GM18861 (cell line): ENCODE results near the gene MACROD2.

Experiments used
- ATAC-seq: cut with Tn5 transposase; IDR thresholded peaks from one replicate; pipeline ENCODE4 v1.9.1; 2021; ENCODE audit not compliant: unreplicated experiment

MACROD2 gene

DNA sequence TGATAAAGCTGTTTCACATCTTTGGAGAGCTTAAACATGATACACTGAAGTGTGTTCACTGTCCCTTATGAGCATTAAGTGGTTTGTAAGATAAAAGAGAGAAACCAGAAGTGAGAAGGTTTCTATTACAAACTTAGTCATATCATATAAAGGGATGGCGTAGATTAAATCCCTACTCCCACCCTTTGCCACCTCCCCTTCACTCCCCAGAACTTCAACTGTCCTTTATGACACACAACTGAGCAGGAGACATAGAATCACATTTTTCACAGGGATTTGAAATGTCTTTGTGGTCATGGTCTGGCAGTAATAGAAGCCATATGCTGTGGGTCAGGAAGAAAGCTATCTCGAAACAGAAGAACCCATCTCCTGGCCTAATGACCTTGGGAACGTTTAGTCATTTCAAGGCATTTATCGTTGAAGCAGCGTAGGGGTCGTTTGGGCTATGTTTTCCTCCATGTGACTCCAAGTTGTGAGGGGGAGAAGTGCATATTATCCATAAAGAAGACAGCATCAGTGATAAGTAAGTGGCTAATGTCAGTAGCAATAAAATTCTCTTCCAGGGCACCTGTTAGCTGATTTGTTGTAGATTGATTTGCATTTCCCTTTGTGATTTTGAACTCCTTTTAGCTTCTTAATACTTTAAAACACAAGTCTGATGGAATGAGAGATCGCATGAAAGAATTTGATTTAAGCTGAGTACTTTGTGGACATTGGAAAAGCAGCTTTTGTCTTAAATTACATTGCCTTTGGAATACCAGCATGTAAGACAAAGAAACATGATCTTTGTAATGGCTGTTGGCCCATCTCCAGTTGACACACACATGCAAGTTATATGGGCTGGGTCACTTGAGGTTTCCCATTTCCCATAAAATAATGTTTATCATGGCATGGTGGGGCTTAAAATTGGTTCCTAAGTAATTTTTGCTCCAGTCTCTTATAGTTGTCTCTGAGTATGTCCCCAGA, 843.6 kb downstream of the MACROD2 start:
- peak; percentile 72 for ATAC-seq

GRCh38 chr20:14845199-14846160, 850.2 kb downstream of the MACROD2 start:
- ATAC-seq = no peak

GRCh38 chr20:14848806-14849205, 853.5 kb downstream of the MACROD2 start:
- ATAC-seq = no peak

DNA sequence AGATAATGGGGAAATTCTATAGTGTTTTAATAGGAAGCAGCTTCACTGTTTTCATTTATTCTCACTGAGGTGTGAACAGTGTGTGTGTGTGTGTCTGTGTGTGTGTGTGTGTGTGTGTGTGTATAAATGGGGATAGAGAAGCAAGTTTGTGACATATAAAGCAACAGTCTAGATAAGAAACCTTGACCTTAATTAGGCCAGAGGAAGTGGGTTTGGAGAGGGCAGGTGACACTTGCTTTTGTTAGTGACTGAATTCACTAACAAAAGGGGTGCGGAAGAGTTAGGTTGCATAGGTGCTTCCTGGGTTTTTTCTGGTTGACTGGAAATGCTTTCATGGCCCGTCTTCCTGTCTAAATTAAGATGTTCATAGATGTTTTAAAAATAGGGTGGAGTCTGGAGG, 857.8 kb downstream of the MACROD2 start:
- ATAC-seq = no peak

- no peak for ATAC-seq
These were observed 859.9 kb downstream of the MACROD2 start for GRCh38 chr20:14855171-14855570.

DNA sequence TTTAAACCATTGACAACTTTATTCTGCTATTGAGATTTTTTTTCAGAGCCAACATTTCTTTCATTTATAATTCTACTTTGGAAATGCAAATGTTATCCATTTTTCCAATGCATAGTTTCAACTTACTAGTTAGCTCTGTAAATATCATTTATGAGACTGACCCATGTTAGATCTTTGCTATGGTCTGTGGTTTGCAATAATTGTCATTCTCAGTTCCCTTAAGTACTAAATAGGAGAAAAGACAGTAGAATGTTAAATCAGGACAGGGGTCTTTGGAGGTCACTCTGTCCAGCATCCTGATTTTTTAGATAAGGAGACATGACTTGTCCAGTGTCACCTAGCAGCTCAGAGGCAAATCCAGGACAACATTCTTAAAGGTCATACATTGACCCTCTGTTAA, 864.3 kb downstream of the MACROD2 start:
- ATAC-seq = no peak

DNA sequence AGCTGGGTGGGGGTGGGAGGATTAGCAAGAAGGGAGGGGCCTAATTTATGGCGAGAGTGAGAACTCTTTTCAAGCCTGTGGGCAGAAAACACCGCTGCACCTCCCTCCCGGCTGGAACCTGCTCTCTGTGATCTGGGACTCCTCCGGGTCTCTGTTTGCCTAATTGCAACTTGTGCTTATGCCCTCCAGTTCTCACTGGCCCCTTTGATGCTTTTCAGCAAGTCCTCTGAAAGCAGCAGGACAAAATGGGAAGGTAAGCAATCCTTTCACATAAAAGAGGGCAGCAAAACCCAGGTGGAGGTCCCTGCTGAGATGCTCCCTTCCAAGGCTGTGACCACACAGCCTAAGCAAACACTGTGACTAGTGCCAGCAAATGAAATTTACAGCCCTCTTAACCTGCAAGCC, 865.1 kb downstream of the MACROD2 start:
- no peak for ATAC-seq

DNA sequence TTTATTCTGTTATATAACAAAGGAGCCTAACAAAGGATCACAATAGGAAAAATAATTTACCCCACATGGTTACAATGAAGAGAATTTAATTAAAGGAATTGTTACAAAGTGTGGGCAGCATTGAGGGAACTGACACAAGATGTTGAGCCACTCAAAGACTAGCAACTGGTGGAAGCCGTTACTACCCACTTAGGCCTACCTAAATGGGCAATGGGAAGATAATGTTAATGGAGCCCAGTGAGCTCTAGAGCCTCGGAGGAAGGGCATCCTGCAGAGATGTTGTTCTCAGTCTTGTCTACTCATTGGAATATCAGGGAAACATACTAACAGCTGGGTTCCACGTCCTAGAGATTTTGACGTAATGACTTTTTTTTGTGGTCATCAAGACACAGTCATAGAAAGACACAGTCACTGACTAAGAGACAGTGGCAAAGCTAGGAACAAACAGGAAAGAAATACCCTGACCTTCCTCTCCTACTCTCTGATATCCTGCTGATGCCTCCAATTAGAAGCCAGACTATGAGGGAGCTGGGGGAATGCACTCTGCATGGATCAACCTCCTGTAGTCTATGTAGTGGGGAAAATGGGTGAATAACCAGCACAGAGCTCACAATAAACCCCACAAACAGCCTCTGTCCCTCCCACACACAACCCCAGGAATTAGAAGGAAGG, 865.8 kb downstream of the MACROD2 start:
- no peak for ATAC-seq

GRCh38 chr20:14865169-14865568, 869.9 kb downstream of the MACROD2 start:
- no peak for ATAC-seq

DNA sequence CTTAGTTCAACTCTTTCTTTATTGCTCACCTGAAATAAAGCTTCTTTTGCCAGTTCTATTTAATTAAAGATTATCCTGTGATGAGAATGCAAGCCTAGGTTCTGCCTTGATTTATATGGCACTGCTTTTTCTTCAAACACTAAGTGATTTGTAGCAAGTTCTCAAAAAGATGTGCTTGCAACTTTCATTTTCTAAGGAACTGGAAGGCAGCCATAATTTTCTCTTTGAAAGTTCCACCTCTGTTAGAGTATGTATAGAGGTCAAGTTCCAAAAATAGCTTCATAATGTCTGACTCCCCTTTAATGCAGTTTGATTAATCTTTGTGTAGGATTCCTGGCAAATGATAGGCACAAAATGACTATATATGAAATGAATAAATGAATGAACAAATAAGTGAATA, 870.4 kb downstream of the MACROD2 start:
- no peak for ATAC-seq

DNA sequence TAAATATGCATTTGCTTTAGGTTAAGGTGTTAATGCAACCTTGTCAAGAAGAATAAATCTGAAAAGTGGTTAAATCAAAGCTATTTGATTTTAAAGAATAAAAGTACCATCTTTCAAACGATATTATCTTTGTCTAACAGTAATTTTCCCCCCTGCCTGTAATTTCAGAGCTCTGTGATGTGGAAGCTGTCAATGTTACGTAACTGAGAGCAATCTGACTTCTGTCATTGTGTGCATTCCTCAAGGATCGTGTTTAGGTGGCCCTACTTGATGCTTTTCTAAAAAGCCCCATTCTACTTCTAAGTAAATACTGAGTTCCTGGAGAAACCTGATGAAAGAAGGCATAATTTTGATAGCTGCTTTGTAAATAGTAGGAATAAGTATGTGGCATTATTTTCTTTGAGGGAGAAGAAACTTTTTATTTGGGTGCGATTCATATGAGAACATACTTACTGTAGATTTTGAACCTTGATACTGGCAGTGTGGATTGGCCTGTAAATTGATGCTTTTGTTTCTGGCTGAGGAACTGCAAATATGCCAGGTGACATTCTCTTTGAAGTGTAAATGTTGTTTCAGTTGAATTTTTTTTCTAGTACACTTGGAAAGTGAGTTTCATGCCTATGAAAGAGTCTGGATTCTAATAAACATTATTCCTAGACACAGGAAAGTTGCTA, 871.7 kb downstream of the MACROD2 start:
- no peak for ATAC-seq

DNA sequence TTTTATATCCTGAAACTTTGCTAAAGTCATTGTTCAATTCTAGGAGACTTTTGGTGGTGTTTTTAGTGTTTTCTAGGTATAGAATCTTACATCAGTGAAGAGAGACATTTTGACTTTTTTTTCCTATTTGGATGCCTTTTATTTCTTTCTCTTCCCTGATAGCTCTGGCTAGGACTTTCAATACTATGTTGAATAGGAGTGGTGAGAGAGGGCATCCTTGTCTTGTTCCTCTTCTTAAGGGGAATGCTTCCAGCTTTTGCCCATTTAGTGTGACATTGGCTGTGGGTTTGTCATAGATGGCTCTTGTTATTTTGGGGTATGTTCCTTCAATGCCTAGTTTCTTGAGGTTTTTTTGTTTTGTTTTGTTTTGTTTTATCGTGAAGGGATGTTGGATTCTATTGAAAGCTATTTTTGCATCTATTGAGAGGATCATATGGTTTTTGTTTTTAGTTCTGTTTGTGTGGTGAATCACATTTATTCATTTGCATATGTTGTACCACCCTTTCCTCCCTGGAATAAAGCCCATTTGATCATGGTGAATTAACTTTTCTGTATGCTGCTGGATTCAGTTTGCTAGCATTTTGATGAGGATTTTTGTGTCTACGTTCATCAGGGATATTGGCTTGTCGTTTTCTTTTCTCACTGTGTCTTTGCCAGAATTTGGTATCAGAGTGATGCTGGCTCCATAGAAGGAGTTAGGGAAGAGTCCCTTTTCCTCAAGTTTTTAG, 882.1 kb downstream of the MACROD2 start:
- no peak for ATAC-seq

DNA sequence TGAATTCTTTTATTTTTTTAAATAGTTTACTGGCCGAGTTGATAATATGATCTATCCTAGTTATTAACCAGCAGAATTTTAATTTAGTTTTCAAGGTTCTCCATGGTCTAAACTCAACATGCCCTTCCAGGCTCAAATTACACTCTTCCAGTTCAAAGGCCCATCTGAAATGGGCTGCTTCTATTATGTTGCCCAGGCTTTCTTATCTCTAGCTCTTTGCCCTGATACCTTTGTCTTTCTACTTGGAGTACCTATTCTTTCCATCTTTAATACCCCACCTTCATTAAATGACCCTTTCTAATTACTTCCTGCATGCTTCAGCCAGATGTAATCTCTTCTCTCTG, 883.3 kb downstream of the MACROD2 start:
- no peak for ATAC-seq

GRCh38 chr20:14879020-14879697, 883.8 kb downstream of the MACROD2 start:
- peak; percentile 66 for ATAC-seq

GRCh38 chr20:14879839-14880238, 884.5 kb downstream of the MACROD2 start:
- ATAC-seq = no peak

DNA sequence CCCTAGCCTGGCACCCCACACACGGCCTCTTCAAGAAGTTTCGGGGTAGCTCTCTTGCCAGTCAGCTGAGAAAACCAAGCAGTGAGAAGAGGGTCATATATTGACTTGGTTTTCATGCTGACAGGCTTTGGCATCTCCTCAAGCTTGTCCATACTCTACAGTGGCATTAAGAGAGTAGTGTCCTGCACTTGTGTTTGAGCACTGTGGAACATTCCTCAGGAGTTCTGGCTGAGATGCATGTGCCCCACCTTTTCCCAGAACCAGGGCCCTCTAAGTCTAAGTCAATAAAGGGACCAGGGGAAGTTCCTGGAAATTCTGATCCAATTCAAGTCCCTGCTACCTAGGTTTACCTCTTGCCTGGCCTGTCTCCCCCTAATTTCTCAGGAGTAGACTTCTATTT, 886.2 kb downstream of the MACROD2 start:
- ATAC-seq = no peak

DNA sequence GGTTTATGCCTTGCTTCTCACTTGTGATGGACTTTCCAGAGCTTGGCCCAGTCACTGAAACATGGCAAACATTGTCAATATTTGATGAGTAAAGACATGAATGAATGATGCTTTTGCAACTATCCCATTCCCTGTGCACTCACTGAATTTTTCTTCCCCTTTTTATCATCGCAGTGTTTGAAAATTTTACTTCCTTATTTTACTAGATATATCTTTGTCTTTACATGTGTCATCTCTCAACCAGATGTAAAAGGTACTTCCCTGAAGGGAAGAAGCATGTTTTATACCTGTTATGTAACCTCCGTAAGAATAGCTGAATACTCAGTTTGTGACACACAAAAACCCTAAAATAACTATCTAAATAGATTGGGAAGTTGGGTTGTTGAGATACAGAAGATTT, 886.8 kb downstream of the MACROD2 start:
- ATAC-seq = peak; percentile 42

DNA sequence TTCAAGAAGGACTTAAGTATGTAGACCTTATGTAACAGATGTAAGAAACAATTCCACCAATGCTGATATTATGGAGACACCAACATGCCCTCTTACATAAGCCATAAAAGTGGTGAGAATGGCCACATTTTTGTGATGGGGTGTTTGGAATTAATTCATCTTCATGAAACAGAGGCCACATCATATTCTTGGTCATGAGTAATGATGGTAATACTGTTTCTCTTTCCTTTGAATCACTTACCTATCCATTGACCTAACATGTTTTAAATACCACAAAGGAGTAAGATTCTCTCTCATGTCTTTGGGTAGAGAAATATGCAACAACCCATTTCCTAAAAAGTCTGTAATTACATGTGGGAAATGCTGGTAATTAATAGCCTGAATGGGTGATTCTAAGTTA, 887.5 kb downstream of the MACROD2 start:
- ATAC-seq = no peak

DNA sequence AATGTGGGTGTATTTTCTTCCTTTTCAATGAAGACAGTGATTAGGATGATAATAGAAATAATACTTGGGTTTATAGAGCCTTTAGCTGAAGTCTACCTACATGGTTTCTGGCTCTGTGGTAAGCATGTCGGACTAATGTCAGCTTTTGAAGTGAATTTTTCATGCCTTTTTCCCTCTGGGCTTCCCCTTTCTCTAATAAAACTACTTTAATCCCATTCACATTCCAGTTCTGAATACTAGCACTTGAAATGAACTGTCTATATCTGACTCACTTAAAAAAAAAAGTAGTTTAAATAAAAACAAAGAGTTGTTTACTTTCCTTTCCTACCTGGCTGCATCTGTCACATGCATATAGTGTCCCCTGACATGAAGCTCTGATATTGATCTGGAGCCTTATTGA, 888.0 kb downstream of the MACROD2 start:
- no peak for ATAC-seq
